DMS53 treated with DMSO at 0.1 percent for 48 hours (cell line): Measurements from ENCODE around the gene RPL37.
"Not testable (repeated sequence)": the region's sequence is repeated elsewhere in the genome, so short reads cannot be mapped to it uniquely, and the experiment has no call there.

Experiments used
- DNase-seq: peaks from one replicate; lab custom pipeline; 2025; ENCODE audit not compliant: unreplicated experiment; lab: John Stamatoyannopoulos, UW

Gene RPL37

GRCh38 chr5:40834849-40835787, at the start of gene RPL37:
Gene RPL37, minus strand, starts transcription at chr5:40835222. Its CDS starts 37 bp downstream, at chr5:40835185.
- DNase-seq = peak; percentile 82

DNA sequence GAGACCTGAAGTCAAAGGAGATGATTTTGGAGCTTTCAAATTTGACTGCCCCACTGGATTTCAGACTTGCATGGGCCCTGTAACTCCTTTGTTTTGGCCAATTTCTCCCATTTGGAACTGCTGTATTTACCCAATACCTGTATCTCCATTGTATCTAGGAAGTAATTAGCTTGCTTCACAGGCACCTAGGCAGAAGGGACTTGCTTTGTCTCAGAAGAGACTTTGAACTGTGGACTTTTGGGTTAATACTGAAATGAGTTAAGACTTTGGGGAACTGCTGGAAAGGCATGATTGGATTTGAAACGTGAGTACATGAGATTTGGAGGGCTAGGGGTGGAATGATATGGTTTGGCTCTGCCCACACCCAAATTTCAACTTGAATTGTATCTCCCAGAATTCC, 48.0 kb upstream of the RPL37 start:
- not testable (repeated sequence) for DNase-seq

DNA sequence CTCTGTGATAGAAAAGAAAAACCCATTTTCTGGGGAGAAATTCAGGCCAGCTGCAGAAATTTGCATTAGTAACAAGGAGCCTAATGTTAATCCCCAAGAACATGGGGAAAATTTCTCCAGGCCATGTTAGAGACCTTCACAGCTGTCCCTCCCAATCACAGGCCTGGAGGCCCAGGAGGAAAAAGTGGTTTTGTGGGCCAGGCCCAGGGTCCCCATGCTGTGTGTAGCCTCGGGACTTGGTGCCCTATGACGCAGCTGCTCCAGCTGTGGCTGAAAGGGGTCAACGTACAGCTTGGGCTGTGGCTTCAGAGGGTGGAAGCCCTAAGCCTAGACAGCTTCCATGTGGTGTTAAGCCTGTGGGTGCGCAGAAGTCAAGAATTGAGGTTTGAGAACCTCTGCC, 47.3 kb upstream of the RPL37 start:
- no peak for DNase-seq

DNA sequence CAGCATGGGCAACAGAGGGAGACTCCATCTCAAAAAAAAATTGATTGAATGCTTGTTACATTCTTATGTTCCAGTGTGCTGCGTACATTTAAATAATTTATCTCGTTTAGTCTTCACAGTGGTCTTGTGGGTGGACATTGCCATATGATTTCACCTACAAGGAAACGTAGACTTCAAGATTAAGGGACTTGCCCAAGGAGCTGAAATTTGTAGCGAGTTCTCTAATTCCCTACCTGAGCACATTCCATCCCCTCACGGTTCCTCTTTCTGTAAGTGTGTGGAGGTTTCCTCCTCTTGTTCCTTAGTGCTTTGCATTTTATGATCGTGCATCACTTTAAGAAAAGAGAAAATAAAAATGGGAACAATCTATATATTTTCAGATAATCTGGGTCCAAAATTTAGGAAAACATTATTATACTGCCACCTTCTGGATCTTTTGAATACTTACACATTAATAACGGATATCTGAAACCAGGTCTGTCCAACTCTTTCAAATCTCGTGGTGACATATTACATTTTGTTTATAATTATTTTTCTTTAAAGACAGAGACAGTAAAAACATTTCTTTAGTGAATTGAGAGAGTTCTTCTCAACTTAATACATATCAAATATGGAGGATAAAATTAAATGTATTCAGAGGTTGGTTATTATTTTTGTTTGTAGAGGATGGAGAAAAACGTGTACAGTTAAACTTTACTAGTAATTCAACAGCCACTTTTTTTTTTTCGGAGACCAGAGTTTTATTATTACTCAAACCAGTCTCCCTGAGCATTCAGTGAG, 44.3 kb upstream of the RPL37 start:
- DNase-seq = peak; percentile 35

GRCh38 chr5:40877371-40877988, 42.5 kb upstream of the RPL37 start:
- DNase-seq = no peak

DNA sequence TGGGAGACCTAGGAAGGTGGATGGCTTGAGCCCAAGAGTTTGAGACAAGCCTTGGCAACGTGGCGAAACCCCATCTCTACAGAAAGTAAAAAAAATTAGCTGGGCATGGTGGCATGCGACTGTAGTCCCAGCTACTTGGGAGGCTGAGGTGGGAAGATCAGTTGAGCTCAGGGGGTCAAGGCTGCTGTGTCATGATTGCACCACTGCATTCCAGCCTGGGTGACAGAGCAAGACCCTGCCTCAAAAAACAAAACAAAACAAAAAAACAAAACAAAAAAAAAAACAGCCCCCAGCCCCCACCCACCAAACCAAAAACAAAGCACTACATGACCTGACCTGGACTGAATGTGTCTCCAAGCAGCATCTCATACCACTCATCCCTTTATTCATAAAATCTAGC, 40.9 kb upstream of the RPL37 start:
- no peak for DNase-seq

- no peak for DNase-seq
Measured at GRCh38 chr5:40873286-40873880, 38.4 kb upstream of the RPL37 start.

DNA sequence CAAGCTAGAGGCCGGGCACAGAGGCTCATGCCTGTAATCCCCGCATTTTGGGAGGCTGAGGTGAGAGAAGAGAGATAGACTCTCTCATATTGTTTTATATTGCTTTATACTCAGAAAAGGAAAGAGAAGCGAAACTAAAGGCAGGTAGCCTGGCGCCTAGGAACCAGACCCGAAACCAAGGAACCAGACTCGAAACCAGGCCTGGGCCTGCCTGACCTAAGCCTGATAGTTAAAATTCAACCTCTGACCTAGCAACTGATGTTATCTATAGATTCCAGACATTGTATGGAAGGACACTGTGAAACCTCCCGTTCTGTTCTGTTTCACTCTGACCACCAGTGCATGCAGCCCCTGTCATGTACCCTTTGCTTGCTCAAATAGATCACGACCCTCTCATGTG, 37.2 kb upstream of the RPL37 start:
- not testable (repeated sequence) for DNase-seq

GRCh38 chr5:40871177-40871576, 36.2 kb upstream of the RPL37 start:
- no peak for DNase-seq

GRCh38 chr5:40869384-40869783, 34.4 kb upstream of the RPL37 start:
- DNase-seq = no peak

- no peak for DNase-seq
Measured at GRCh38 chr5:40866844-40867243, 31.8 kb upstream of the RPL37 start.

DNA sequence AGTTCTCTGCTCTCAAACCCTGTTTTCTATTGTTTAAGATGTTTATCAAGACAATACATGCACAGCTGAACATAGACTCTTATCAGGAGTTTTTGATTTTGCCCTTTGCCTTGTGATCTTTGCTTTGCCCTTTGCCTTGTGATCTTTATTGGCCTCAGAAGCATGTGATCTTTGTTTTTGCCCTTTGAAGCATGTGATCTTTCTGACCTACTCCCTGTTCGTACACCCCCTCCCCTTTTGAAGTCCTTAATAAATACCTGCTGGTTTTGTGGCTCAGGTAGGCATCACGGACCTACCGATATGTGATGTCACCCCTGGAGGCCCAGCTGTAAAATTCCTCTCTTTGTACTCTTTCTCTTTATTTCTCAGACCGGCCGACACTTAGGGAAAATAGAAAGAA, 30.0 kb upstream of the RPL37 start:
- DNase-seq = not testable (repeated sequence)

DNA sequence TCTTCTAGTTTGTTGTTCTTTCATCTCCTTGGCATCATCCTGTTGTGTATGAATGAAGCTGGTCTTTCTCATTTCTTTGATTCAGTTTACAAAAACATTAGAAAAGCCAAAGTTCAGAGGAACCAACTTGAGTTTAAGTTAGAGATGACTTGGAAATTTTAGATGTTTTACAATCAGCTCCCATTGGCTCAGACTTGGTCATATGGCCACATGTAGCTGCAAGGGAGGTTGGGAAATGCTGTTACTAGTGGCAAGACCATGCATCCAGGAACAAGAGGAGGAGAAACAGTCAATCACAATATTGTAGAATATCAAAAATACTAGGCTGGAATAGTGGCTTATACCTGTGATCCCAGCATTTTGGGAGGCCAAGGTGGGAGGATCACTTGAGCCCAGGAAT, 25.7 kb upstream of the RPL37 start:
- DNase-seq = no peak

DNA sequence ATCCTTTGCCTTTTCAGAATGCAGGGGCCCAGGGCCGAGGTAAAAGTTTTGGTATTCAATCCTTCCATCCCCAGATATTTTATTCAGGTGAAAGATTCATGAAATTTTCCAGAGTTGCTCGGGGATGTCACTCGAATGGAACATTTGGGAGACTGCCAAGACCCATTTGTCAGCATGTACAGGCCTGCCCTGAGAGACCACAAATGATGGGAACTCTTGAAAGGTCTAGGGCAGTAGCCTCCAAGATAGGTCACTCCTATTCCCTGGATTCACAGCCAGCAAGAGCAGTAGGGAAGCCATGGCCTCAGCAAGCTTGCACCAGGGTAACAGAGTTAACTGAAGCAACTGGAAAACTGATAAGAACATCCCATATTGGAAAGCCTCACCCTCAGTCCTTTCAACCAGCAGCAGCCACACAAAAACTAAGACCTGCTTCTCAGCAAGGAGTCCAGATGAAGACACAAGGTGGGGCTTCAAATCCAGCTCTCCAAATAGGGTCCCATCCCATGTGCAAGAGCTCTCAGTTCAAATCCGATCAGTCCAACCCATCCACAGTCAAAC, 18.7 kb upstream of the RPL37 start:
- DNase-seq = no peak

GRCh38 chr5:40847525-40847924, 12.5 kb upstream of the RPL37 start:
- DNase-seq = no peak

GRCh38 chr5:40846371-40846770, 11.3 kb upstream of the RPL37 start:
- DNase-seq = no peak

GRCh38 chr5:40844565-40844964, 9.5 kb upstream of the RPL37 start:
- no peak for DNase-seq

DNA sequence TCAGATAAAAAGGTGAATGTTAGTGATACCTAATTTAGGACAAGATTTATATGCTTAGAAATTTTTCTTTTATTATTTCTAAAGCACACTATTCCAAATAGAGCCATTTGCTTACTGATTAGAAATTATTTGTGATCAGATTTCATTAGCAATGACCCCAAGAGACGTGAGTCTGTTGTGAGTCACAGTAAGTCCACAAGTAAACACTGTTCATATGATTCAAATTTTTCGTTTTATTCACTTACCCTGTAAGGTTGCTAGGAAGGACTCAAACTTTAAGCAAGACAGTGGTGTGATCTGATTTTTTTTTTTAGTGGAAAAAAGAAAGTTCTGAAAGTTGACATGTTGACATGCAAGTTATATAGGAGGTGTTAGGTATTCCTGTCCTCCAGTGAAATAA, 7.3 kb upstream of the RPL37 start:
- DNase-seq = no peak

DNA sequence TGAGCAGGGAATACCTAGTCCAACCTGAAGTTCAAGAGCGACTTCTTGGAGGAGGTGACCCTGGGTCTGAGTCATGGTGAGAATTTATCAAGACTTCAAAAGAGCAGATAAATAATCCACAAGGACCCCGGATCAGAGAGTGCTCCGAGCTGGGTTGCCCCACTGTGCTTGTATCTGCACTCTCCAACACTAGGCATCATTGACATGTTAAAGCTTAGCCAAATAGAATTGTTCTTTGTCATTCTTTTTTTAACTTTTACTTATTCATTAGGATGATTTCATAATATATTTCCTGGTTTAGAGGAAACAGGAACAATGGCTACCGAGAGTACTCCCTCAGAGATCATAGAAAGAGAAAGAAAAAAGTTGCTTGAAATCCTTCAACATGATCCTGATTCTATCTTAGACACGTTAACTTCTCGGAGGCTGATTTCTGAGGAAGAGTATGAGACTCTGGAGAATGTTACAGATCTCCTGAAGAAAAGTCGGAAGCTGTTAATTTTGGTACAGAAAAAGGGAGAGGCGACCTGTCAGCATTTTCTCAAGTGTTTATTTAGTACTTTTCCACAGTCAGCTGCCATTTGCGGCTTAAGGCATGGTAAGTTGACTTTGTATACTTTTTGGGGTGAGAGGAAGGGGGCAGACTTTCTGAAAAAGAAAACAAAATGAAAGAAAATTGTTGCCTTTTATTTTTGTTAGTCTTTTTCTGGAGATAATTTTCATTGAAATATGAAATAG, 6.2 kb upstream of the RPL37 start, which contains the start of gene CARD6:
Gene CARD6 (plus strand): TSS at position 300 of the 738 bp plus-strand sequence. CDS start 16 bp downstream, at position 316.
- DNase-seq = peak; percentile 22

DNA sequence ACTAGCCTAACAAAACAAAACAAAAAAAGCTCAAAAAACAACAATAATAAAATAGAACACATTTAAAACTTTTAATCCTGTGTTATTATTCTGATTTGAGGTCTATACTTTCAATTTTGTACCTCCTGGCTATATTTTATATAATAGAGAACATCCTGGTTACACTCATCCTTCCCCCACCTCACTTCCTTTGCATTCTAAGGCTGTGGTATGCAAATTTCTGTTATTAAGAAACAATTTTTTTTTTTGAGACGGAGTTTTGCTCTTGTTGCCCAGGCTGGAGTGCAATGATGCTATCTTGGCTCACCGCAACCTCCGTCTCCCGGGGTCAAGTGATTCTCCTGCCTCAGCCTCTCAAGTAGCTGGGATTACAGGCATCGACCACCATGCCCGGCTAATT, 3.1 kb upstream of the RPL37 start:
- no peak for DNase-seq
